Hepatocyte (in vitro differentiated cells): ENCODE results near the gene MRPL21.

Source experiments
- CTCF ChIP-seq: fragments of 200-600 bp; sonication (generic); IDR thresholded peaks from 2 replicates; pipeline ENCODE4 v1.5.1; 2016; ENCODE audit warnings: antibody characterized with exemption, mild to moderate bottlenecking; ENCODE audit not compliant: poor library complexity
- EZH2phosphoT487 ChIP-seq: fragments of 200-600 bp; sonication (generic); IDR thresholded peaks from one replicate; pipeline ENCODE4 v1.6.1; 2018; ENCODE audit warnings: antibody characterized with exemption, mild to moderate bottlenecking, low read depth, moderate library complexity; ENCODE audit not compliant: unreplicated experiment, severe bottlenecking

GRCh38 chr11:68946416-68947090 lies 42.9 kb upstream of the MRPL21 start:
- no peak for TF ChIP-seq CTCF
- no peak for TF ChIP-seq EZH2phosphoT487
